Psoas muscle (tissue), 8 donors: ENCODE data around the gene MSMB. TPM values are rescaled to one million over a fixed set of nuclear protein-coding genes. Genes with fewer than 3 reads are reported as not detected.
"Not testable (repeated sequence)": the region's sequence is repeated elsewhere in the genome, so short reads cannot be mapped to it uniquely, and the experiment has no call there.

Source experiments
- ATAC-seq, 4 donors: fragments of 200-7000 bp; cut with Tn5 transposase; one replicate each; pipeline ENCODE4 v1.9.1; 2020; ENCODE audit warnings: moderate library complexity in 3 of 4, mild to moderate bottlenecking in 2 of 4
- DNase-seq, 2 donors: peaks; one replicate each; pipeline ENCODE4 v3.0.0-alpha.2; 2020
- H3K27ac ChIP-seq: fragments of 200-600 bp; one replicate; pipeline ENCODE4 v1.8.0; 2022
- H3K27me3 ChIP-seq, 3 donors: fragments of 200-600 bp in 1 of 3; one replicate each; pipeline versions ENCODE4 v1.6.1 to v1.8.0; 2013 to 2022; ENCODE audit warnings: low read length in 2 of 3, mild to moderate bottlenecking in 2 of 3, moderate library complexity in 1 of 3; ENCODE audit not compliant: insufficient read depth in 3 of 3
- H3K36me3 ChIP-seq, 2 donors: fragments of 200-600 bp in 1 of 2; one replicate each; pipeline versions ENCODE4 v1.6.1 to v1.8.0; 2013 to 2022; ENCODE audit warnings: low read depth in 1 of 2, mild to moderate bottlenecking in 1 of 2, moderate library complexity in 1 of 2; ENCODE audit not compliant: insufficient read depth in 1 of 2
- H3K4me1 ChIP-seq: fragments of 200-600 bp; one replicate; pipeline ENCODE4 v1.8.0; 2022
- H3K4me3 ChIP-seq: fragments of 200-600 bp; one replicate; pipeline ENCODE4 v1.8.0; 2022; ENCODE audit warnings: mild to moderate bottlenecking
- H3K9me3 ChIP-seq: fragments of 200-600 bp; one replicate; pipeline ENCODE4 v1.8.0; 2022
- CTCF ChIP-seq: fragments of 200-600 bp; IDR thresholded peaks from one replicate; pipeline ENCODE4 v1.8.0; 2022; ENCODE audit warnings: antibody characterized with exemption
- WGBS, 3 donors: extraction: QIAGEN DNeasy Blood & Tissue Kit; methylation state at CpG; one replicate each; pipeline versions ENCODE4 v1.1.6 to v1.1.7; 2013; 5-methylcytosine and 5-hydroxymethylcytosine counted together
- intact Hi-C, 2 donors: fragments of 100-400 bp; cut with DNase I; formaldehyde crosslinking; loops; one replicate each; pipeline versions ENCODE4 v1.11.0 to v1.14.2; 2022
- polyA plus RNA-seq, 3 donors: library from polyadenylated mRNA; stranded (reverse); fragments of 200-250 nt; gene quantifications; one replicate each; pipeline ENCODE4 v1.2.3, GENCODE V29; 2013
- total RNA-seq, 4 donors: library from RNA; stranded (reverse); fragmentation: NEBNext Ultra II Directional in 2 of 4; extraction: Animal tissue kit (Norgen Biotek cat#: 25700) in 2 of 4; gene quantifications; one replicate each; pipeline versions ENCODE4 v1.2.1 to v1.2.4, GENCODE V29; 2021 to 2023
- donor health status: healthy with polysubstance abuse.
- donor health status: DM: no; HTN: no; CAD: no; lungs with moderate emphysema.
- donor health status: Bipolar disorder and iron deficiency.
- donor health status: healthy.
- donor health status: DM: yes; HTN: yes; CAD: no.
- donor health status: DM: no; HTN: no; CAD: no.
- donor health status: DM: no; HTN: no; CAD: no.
- donor health status: DM: yes; HTN: yes; CAD: no.

The MSMB gene
- total and polyA plus RNA-seq, 7 donors = not detected

DNA sequence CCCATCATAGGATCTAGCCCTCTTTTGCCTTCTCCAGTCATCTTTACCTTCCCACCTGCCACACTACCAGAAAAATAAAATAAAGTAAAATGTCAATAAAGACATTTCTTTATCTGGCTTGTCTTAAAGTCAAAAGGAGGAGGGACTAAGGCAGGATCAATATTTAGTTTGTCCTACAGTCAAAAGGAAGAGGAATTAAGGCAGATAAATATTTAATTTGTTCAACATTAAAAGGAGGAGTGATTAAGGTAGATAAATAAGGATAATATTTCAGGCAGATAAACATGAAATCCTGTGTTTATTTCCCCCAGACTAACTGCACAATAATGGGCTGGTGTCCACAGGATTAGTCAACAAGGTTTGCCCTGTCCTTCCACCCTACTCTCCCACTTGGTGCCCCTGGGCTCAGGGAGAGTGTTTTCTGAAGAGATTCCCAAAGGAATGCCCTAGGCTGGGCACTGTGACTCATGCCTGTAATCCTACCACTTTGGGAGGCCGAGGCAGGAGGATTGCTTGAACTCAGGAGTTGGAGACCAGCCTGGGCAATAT lies 18.3 kb upstream of the MSMB start:
- WGBS, 3 donors = 61 to 90% (median 78%) methylated on average over 1 of the region's 1 CpG
- no peak overlapping the region for H3K27ac ChIP-seq
- intact Hi-C loops = no loop called here
- DNase-seq (no peak), ATAC-seq (no peak)
- H3K36me3 ChIP-seq = no peaks in the 10 kb centered on the region
- no peaks in the 10 kb centered on the region for H3K4me1 ChIP-seq
- no peak for TF ChIP-seq CTCF
- no peak overlapping the region for H3K4me3 ChIP-seq
- H3K9me3 ChIP-seq = no peaks in the 10 kb centered on the region
- H3K27me3 ChIP-seq = peaks cover 0 to 3% (median 0%) of the 10 kb centered on the region in 3 donors

DNA sequence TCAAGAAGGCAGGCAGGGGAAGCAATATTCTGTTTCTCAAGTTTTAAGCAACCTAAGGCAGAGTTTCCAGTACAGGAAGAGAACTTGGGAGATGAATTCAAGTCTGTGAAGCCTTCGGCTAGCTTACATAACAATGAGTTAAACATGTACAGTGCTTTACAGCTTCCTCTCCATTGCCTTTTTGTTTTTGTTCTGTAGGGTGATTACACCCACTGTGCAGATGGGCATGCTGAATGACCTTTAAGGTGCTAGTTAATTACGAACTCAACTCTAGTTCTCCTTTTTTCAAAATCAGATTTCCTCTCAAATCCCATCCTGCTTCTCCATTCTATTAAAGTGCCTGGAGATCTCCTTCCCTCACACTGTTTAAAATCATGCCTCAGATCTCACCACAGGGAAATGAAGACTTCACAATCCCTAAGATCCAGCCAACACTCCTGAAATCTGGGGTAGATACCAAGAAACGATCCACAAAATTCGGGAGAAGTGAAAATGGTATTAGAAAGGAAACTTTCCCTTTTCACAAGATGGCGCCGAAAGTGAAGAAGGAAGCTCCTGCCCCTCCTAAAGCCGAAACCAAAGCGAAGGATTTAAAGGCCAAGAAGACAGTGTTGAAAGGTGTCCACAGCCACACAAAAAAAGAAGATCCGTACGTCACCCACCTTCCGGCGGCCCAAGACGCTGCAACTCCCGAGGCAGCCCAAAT lies 16.8 kb upstream of the MSMB start:
- intact Hi-C loops = no loop called here
- Histone ChIP-seq H3K27ac (no peak overlapping the region), H3K9me3 (peaks cover 1% of the 10 kb centered on the region), H3K36me3 (no peaks in the 10 kb centered on the region), H3K4me3 (no peak overlapping the region), H3K4me1 (no peaks in the 10 kb centered on the region), H3K27me3 (peaks cover 0 to 3% (median 0%) of the 10 kb centered on the region in 3 donors)
- DNase-seq (no peak), ATAC-seq (no peak)
- no peak for TF ChIP-seq CTCF
- 79 to 89% (median 85%) methylated on average over 14 of the region's 14 CpGs for WGBS, 3 donors

GRCh38 chr10:46060706-46061105 lies 14.6 kb upstream of the MSMB start:
- Histone ChIP-seq H3K27ac (no peak overlapping the region), H3K36me3 (no peaks in the 10 kb centered on the region), H3K4me3 (no peak overlapping the region), H3K4me1 (no peaks in the 10 kb centered on the region), H3K27me3 (peaks cover 0 to 3% (median 0%) of the 10 kb centered on the region in 3 donors), H3K9me3 (peaks cover 7% of the 10 kb centered on the region)
- TF ChIP-seq CTCF = no peak
- 38 to 60% (median 41%) methylated on average over 3 of the region's 3 CpGs for WGBS, 3 donors
- ATAC-seq (no peak), DNase-seq (no peak)
- intact Hi-C loops = no loop called here

- DNase-seq, H3K36me3 ChIP-seq, H3K4me1 ChIP-seq, intact Hi-C loops, H3K27ac ChIP-seq, H3K9me3 ChIP-seq, H3K4me3 ChIP-seq, ATAC-seq, H3K27me3 ChIP-seq: not testable (repeated sequence)
- 91 to 97% (median 95%) methylated on average over 5 of the region's 5 CpGs for WGBS, 3 donors
Measured at GRCh38 chr10:46057927-46058326, 11.9 kb upstream of the MSMB start.

DNA sequence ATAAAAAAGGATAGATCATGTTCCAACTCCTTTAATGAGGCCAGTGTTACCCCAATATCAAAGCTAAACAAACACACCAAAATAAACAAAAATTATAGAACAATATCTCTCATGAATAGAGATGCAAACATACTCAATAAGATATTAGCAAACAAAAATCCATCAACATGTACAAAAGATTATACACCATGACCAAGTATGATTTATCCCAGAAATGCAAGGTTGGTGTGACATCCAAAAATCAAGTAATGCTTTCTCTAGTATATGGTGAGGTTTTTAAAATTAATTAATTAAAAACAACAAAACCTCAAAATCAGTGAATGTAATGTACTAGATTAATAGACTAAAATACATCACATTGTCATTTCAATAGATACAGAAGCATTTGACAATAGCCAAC lies 11.0 kb upstream of the MSMB start:
- Histone ChIP-seq H3K36me3 (no peaks in the 10 kb centered on the region), H3K4me3 (no peak overlapping the region), H3K9me3 (peaks cover 7% of the 10 kb centered on the region), H3K27me3 (peaks cover 0 to 3% (median 0%) of the 10 kb centered on the region in 3 donors), H3K27ac (no peak overlapping the region), H3K4me1 (no peaks in the 10 kb centered on the region)
- DNase-seq = no peak
- intact Hi-C loops = no loop called here
- no peak for ATAC-seq
- no peak for TF ChIP-seq CTCF
